Measurements from ENCODE around the gene DCUN1D2. TPM values are rescaled to one million over a fixed set of nuclear protein-coding genes. Genes with fewer than 3 reads are reported as not detected.
"Not testable (repeated sequence)": the region's sequence is repeated elsewhere in the genome, so short reads cannot be mapped to it uniquely, and the experiment has no call there.

DCUN1D2 gene
- total RNA-seq, 1 donor from 2014 or later, result 29.2 TPM

DNA sequence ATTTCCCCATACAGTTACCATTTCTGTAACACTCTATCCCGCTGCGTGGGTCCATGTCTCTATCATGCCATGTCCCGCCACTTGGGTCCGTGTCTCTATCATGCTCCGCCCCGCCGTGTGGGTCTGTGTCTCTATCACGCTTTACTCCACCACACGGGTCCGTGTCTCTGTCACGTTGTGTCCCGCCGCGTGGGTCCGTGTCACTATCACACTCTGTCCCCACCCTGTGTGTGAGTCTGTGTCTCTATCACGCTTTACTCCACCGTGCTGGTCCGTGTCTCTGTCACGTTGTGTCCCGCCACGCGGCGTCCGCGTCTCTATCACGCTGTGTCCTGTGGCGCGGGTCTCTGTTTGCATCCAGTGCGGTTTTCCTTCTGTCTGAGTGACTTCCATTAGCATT is 48.9 kb downstream of the DCUN1D2 start:
- no peak for DNase-seq (ENCODE audit: extremely low spot score, unreplicated experiment)
- Mint-ChIP-seq H3K27me3 (no peaks in the 10 kb centered on the region), H3K27ac (no peak overlapping the region), H3K4me3 (no peak overlapping the region), H3K36me3 (peaks cover 18% of the 10 kb centered on the region), H3K4me1 (ENCODE audit: unreplicated experiment) (no peaks in the 10 kb centered on the region), H3K9me3 (no peaks in the 10 kb centered on the region)
- TF ChIP-seq, protein P1, sequence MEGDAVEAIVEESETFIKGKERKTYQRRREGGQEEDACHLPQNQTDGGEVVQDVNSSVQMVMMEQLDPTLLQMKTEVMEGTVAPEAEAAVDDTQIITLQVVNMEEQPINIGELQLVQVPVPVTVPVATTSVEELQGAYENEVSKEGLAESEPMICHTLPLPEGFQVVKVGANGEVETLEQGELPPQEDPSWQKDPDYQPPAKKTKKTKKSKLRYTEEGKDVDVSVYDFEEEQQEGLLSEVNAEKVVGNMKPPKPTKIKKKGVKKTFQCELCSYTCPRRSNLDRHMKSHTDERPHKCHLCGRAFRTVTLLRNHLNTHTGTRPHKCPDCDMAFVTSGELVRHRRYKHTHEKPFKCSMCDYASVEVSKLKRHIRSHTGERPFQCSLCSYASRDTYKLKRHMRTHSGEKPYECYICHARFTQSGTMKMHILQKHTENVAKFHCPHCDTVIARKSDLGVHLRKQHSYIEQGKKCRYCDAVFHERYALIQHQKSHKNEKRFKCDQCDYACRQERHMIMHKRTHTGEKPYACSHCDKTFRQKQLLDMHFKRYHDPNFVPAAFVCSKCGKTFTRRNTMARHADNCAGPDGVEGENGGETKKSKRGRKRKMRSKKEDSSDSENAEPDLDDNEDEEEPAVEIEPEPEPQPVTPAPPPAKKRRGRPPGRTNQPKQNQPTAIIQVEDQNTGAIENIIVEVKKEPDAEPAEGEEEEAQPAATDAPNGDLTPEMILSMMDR (conservative IDR thresholded peaks at IDR 0.05), result no peak

DNA sequence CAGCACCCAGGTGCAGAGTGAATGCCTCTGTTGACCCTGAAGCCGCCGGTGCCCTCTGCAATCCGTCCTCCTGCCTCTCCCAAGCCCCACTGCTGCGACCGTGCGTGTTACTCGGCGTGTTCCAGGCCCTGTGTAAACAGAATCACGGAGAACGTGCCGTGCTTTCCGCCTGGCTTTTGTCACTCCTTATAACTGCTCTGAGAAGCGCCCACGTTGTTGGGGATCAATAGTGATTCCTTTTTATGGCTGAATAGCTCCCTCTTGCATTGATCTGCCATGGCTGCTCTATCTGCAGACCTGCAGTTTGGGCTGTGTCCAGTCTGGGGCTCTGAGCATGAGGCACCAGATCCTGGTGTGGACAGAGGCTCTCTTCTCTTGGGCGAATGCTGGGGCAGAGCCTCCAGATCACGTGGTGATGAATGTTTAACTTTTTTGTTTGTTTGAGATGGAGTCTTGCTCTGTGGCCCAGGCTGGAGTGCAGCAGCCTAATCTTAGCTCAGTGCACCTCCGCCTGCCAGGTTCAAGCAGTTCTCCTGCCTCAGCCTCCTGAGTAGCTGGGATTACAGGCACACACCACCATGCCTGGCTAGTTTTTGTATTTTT is 53.0 kb downstream of the DCUN1D2 start:
- TF ChIP-seq, protein P1 (conservative IDR thresholded peaks at IDR 0.05), result no peak
- DNase-seq (ENCODE audit: extremely low spot score, unreplicated experiment), result no peak
- no peak overlapping the region for H3K4me3 Mint-ChIP-seq
- no peaks in the 10 kb centered on the region for H3K9me3 Mint-ChIP-seq
- no peak overlapping the region for H3K27ac Mint-ChIP-seq
- H3K4me1 Mint-ChIP-seq (ENCODE audit: unreplicated experiment), result no peaks in the 10 kb centered on the region
- no peaks in the 10 kb centered on the region for H3K27me3 Mint-ChIP-seq
- H3K36me3 Mint-ChIP-seq, result peaks cover 14% of the 10 kb centered on the region

DNA sequence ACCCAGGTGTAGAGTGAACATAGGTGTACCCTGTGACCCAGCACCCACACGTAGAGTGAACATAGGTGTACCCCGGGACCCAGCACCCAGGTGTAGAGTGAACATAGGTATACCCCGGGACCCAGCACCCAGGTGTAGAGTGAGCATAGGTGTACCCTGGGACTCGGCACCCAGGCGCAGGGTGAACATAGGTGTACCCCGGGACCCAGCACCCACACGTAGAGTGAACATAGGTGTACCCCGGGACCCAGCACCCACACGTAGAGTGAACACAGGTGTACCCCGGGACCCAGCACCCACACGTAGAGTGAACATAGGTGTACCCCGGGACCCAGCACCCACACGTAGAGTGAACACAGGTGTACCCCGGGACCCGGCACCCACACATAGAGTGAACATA is 53.6 kb downstream of the DCUN1D2 start:
- H3K9me3 Mint-ChIP-seq; DNase-seq (ENCODE audit: extremely low spot score, unreplicated experiment); H3K36me3 Mint-ChIP-seq; H3K4me3 Mint-ChIP-seq; H3K4me1 Mint-ChIP-seq (ENCODE audit: unreplicated experiment); H3K27me3 Mint-ChIP-seq; H3K27ac Mint-ChIP-seq: not testable (repeated sequence)

DNA sequence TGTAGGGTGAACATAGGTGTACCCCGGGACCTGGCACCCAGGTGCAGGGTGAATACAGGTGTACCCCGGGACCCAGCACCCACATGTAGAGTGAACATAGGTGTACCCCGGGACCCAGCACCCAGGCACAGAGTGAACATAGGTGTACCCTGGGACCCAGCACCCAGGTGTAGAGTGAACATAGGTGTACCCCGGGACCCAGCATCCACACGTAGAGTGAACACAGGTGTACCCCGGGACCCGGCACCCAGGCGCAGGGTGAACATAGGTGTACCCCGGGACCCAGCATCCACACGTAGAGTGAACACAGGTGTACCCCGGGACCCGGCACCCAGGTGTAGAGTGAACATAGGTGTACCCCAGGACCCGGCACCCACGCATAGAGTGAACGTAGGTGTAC is 54.6 kb downstream of the DCUN1D2 start:
- H3K4me3 Mint-ChIP-seq; H3K4me1 Mint-ChIP-seq (ENCODE audit: unreplicated experiment); H3K27ac Mint-ChIP-seq; H3K9me3 Mint-ChIP-seq; H3K36me3 Mint-ChIP-seq; H3K27me3 Mint-ChIP-seq; DNase-seq (ENCODE audit: extremely low spot score, unreplicated experiment): not testable (repeated sequence)

DNA sequence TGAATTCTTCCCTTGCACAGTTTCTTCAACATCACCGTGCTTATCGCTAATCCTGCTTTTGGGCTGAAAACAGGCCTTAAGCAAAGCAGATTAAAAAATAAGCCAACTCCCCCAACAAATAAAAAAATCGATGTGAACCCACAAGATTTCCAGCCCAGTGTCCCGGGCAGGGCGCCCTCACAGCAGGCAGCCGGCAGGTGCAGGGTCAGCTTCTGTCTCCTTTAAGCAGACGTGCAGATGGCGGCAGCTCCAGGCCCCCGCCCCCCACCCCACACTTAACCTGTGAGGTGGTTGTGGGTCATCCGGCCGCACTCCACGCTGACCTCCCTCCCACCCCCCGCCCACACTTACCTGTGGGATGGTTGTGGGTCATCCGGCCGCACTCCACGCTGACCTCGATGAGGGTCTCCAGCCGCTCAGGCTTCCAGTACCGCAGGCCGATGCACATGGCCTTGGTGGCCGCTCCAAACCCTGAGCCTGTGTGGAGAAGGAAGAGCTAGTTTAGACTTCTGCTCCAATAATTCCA is 57.1 kb downstream of the DCUN1D2 start:
- H3K36me3 Mint-ChIP-seq, result peaks cover 3% of the 10 kb centered on the region
- no peak for DNase-seq (ENCODE audit: extremely low spot score, unreplicated experiment)
- no peak overlapping the region for H3K4me3 Mint-ChIP-seq

DNA sequence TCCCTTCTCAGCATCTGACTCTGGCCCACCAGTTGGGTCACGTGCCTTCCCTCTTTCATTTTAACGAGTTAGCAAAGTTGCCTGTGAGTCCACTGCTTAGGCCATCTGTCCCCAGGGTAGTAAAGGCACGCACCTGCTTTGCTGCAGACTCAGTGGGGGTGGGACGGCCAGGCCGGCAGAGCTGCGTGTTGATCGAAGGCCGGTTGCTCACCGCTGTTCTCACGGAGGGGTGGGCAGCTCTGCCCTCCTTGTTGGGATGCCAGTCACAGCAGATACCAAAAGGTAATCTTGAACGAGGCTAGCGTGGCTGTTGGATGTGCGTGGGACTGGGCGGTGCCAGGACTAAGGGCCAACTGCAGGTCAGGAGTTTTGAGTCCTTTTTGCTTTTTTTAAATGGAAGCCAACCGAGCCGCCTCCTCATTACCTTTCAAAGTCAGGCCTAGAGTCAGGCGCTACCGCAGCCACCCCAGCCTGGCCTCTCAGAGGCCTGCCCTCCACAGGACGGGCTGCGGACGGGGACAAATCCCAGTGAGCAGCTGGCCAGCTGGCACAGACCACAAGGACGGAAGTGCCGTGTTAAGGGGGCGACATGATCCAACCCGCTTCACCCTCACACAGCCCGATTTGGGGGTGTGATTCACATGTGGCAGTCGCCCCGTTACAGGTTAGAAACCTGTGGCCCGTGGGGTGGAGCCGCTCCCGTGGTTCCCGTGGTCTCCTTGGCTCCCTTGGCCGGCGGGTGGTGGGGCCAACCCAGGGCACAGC is 57.8 kb downstream of the DCUN1D2 start:
- no peak for DNase-seq (ENCODE audit: extremely low spot score, unreplicated experiment)
- TF ChIP-seq, protein P1 (conservative IDR thresholded peaks at IDR 0.05), result no peak
- H3K4me3 Mint-ChIP-seq, result no peak overlapping the region
- no peaks in the 10 kb centered on the region for H3K27me3 Mint-ChIP-seq
- H3K9me3 Mint-ChIP-seq, result no peaks in the 10 kb centered on the region
- peaks cover 3% of the 10 kb centered on the region for H3K36me3 Mint-ChIP-seq
- H3K27ac Mint-ChIP-seq, result no peak overlapping the region
- H3K4me1 Mint-ChIP-seq (ENCODE audit: unreplicated experiment), result no peaks in the 10 kb centered on the region

More for the DNA sequence above, 57.1 kb downstream of the DCUN1D2 start:
- Mint-ChIP-seq H3K27me3 (no peaks in the 10 kb centered on the region), H3K27ac (no peak overlapping the region), H3K4me1 (ENCODE audit: unreplicated experiment) (no peaks in the 10 kb centered on the region), H3K9me3 (no peaks in the 10 kb centered on the region)
- TF ChIP-seq, protein P1 (conservative IDR thresholded peaks at IDR 0.05), result no peak

Measured in type B pancreatic cell (in vitro differentiated cells).